Upper lobe of right lung (tissue), 1 donor: ENCODE results near the gene MPRIP. TPM values are rescaled to one million over a fixed set of nuclear protein-coding genes. Genes with fewer than 3 reads are reported as not detected.

Source experiments
- ATAC-seq: fragments of 200-7000 bp; cut with Tn5 transposase; one replicate; pipeline ENCODE4 v1.9.1; 2020; ENCODE audit warnings: mild to moderate bottlenecking, moderate library complexity
- DNase-seq: peaks from one replicate; pipeline ENCODE4 v3.0.0-alpha.2; 2020
- H3K27ac ChIP-seq: fragments of 200-600 bp; one replicate; pipeline ENCODE4 v1.8.0; 2022
- H3K27me3 ChIP-seq: fragments of 200-600 bp; one replicate; pipeline ENCODE4 v1.8.0; 2022; ENCODE audit warnings: mild to moderate bottlenecking
- H3K36me3 ChIP-seq: fragments of 200-600 bp; one replicate; pipeline ENCODE4 v1.8.0; 2022
- H3K4me1 ChIP-seq: fragments of 200-600 bp; one replicate; pipeline ENCODE4 v1.8.0; 2022
- H3K4me3 ChIP-seq: fragments of 200-600 bp; one replicate; pipeline ENCODE4 v1.8.0; 2022; ENCODE audit warnings: mild to moderate bottlenecking
- H3K9me3 ChIP-seq: fragments of 200-600 bp; one replicate; pipeline ENCODE4 v1.8.0; 2022
- intact Hi-C: fragments of 100-400 bp; cut with DNase I; formaldehyde crosslinking; loops from one replicate; pipeline ENCODE4 v1.11.0; 2022
- total RNA-seq: library from RNA; stranded (reverse); fragmentation: NEBNext Ultra II Directional; extraction: Animal tissue kit (Norgen Biotek cat#: 25700); gene quantifications from one replicate; pipeline ENCODE4 v1.2.1, GENCODE V29; 2021
- TF ChIP-seq, protein P1 (sequence below): fragments of 200-600 bp; IDR thresholded peaks from one replicate; pipeline ENCODE4 v1.8.0; 2022; ENCODE audit warnings: antibody characterized with exemption
- donor health status: DM: no; HTN: yes; CAD: no; lungs with severe emphysema.

Gene MPRIP
- total RNA-seq, 1 donor from 2014 or later, result 333 TPM

DNA sequence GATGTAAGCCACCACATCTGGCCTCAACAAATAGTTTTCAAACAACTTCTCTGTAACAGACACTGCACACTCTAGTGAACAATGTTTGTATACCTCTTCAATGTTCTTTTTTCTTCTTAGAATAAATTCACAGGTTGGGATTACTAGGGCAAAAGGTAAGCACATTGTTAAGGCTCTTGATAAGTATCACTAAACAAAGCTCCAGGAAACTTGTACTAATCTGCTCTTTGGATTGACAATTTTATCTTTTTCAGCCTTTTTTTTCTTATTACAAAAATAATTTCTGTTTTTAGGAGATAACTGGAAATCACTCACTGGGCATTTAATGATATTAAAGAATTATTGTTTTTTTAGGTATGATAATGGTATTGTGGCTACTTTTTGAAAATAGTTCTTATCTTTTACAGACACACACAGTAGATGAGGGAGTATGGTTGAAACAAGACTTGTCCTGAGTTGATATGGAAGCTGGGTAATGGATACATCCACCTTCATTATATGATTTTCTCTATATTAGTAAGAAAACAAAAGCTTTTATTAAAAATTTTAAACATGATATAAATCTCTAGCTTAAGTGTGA is 7.7 kb upstream of the MPRIP start:
- Histone ChIP-seq H3K27me3 (no peaks in the 10 kb centered on the region), H3K4me3 (no peak overlapping the region), H3K4me1 (peaks cover 27% of the 10 kb centered on the region), H3K9me3 (no peaks in the 10 kb centered on the region), H3K27ac (no peak overlapping the region), H3K36me3 (no peaks in the 10 kb centered on the region)
- TF ChIP-seq, protein P1, sequence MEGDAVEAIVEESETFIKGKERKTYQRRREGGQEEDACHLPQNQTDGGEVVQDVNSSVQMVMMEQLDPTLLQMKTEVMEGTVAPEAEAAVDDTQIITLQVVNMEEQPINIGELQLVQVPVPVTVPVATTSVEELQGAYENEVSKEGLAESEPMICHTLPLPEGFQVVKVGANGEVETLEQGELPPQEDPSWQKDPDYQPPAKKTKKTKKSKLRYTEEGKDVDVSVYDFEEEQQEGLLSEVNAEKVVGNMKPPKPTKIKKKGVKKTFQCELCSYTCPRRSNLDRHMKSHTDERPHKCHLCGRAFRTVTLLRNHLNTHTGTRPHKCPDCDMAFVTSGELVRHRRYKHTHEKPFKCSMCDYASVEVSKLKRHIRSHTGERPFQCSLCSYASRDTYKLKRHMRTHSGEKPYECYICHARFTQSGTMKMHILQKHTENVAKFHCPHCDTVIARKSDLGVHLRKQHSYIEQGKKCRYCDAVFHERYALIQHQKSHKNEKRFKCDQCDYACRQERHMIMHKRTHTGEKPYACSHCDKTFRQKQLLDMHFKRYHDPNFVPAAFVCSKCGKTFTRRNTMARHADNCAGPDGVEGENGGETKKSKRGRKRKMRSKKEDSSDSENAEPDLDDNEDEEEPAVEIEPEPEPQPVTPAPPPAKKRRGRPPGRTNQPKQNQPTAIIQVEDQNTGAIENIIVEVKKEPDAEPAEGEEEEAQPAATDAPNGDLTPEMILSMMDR, result no peak
- DNase-seq (no peak), ATAC-seq (no peak)
- intact Hi-C loops, result no loop called here

DNA sequence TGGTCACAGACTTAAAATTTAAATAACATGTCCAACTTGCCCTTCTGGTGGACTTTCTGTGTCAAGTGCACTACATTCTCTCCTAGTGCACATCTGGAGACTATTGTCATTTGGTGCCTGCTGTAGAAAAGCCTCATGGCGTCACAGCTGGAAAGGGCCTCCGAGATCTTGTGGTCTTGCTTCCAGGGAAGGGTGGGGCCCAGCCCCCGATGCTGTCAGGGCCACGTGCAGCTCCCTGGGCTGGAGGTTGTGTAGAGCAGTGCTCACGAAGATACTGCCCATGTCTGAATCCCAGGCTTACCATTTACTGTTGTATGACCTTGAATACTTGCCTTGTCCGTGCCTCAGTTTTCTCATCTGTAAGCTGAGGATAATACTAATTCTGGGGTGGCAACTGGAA is 6.8 kb upstream of the MPRIP start:
- Histone ChIP-seq H3K9me3 (no peaks in the 10 kb centered on the region), H3K4me1 (peaks cover 27% of the 10 kb centered on the region), H3K27me3 (no peaks in the 10 kb centered on the region), H3K27ac (no peak overlapping the region), H3K36me3 (no peaks in the 10 kb centered on the region), H3K4me3 (no peak overlapping the region)
- DNase-seq (no peak), ATAC-seq (no peak)
- TF ChIP-seq, protein P1, result no peak
- intact Hi-C loops, result no loop called here

DNA sequence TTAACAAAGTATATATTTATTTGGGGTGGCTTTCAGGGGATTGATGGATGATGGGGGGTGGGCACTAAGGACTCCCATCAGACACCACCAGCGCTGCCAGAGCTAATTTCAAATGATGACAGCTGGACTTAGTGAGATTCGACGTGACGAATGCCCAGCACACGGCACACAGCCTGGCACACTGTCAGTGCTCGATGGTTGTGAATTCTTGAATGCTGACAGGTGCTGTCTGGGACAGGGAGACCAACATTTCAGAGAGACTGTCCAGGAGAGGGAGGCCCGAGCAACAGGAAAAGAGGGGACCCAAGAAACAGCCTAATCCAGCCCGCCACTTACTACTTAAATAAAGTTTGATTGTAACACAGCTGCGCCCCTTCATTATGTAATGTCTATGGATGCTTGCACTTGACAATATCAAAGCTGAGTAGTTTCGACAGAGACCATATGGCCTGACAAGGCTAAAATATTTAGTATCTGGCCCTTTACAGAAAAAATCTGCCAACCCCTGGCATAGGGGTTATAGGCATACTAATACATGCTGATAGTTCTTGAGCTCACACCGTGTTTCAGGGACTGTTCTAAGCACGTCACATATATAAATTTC is 6.2 kb upstream of the MPRIP start:
- Histone ChIP-seq H3K36me3 (no peaks in the 10 kb centered on the region), H3K27me3 (no peaks in the 10 kb centered on the region), H3K27ac (peak overlapping the region; percentile 45), H3K4me1 (peaks cover 27% of the 10 kb centered on the region), H3K9me3 (no peaks in the 10 kb centered on the region), H3K4me3 (no peak overlapping the region)
- DNase-seq (no peak), ATAC-seq (no peak)
- intact Hi-C loops, result no loop called here
- TF ChIP-seq, protein P1, result no peak

DNA sequence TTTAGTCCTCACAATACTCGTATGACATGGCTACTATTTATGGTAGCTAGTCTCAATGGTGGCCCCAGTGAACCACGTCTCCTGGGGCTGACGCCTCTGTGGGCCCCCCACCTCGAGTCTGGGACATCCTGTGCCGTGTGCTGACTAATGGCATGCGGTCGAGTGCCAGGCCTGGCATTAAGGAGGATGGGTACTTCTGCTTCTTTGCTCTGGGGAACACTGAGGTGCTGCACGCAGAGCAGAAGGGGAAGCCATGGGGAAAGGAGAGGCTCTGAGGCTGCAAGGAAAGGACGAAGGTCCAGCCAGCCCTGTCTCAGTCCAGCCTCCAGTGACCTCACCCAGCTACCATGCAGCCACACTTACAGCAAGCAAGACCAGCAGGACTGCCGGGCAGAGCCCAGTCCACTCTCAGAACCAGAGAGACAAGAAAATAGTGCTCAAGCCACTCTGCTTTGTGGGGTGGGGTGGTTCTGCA is 5.7 kb upstream of the MPRIP start:
- peak; percentile 76 for DNase-seq
- TF ChIP-seq, protein P1, result no peak
- Histone ChIP-seq H3K36me3 (no peaks in the 10 kb centered on the region), H3K27ac (peak overlapping the region; percentile 45), H3K9me3 (no peaks in the 10 kb centered on the region), H3K4me1 (peaks cover 32% of the 10 kb centered on the region), H3K27me3 (no peaks in the 10 kb centered on the region), H3K4me3 (no peak overlapping the region)
- intact Hi-C loops, result no loop called here
- peak; percentile 88 for ATAC-seq

DNA sequence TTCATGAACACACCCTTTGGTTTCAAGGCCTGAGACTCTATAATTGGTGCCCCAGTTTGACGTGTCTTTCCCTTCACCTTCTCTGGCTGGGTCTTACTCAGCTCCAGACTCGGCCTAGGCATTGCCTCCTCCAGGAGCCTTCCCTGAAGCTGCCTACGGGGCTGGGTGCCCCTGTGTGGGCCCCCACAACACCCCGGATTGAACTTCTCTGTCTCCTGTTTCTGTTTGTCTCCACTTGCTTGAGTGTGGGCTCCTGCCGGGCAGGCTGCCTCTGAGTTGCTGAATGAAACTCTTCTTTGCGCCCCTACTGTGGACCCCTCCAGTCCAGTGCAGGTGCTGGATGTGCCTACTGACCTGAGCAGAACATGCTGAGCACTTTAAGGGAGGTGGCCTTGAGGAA is 2.3 kb upstream of the MPRIP start:
- TF ChIP-seq, protein P1, result no peak
- Histone ChIP-seq H3K27me3 (no peaks in the 10 kb centered on the region), H3K9me3 (no peaks in the 10 kb centered on the region), H3K4me1 (peaks cover 45% of the 10 kb centered on the region), H3K36me3 (no peaks in the 10 kb centered on the region), H3K4me3 (no peak overlapping the region), H3K27ac (no peak overlapping the region)
- peak; percentile 25 for DNase-seq
- intact Hi-C loops, result no loop called here
- ATAC-seq, result no peak
